ENCODE data around the gene CASP10. TPM values are rescaled to one million over a fixed set of nuclear protein-coding genes. Genes with fewer than 3 reads are reported as not detected.
A peak's percentile ranks its signal among the peaks of the same experiment; 100 is the strongest.
"Not testable (repeated sequence)": the region's sequence is repeated elsewhere in the genome, so short reads cannot be mapped to it uniquely, and the experiment has no call there.

Gene CASP10
- polyA plus RNA-seq, 2 donors: 5.2 to 8.7 TPM

GRCh38 chr2:201154615-201155399 is 28.1 kb upstream of the CASP10 start:
- peaks cover 2 to 4% of the 10 kb centered on the region in 2 donors for H3K4me1 ChIP-seq (ENCODE audit: control insufficient read depth in 2 of 2, insufficient read depth in 2 of 2, low read length in 1 of 2)
- no peak overlapping the region for H3K4me3 ChIP-seq (ENCODE audit: low read depth in 1 of 2, low read length in 2 of 2)
- H3K9me3 ChIP-seq (ENCODE audit: control insufficient read depth in 2 of 2, insufficient read depth in 1 of 2, low read depth in 1 of 2, low read length in 1 of 2): no peaks in the 10 kb centered on the region
- H3K36me3 ChIP-seq (ENCODE audit: control insufficient read depth in 2 of 2, insufficient read depth in 2 of 2, low read length in 1 of 2): peaks cover 6 to 22% of the 10 kb centered on the region in 2 donors
- H3K27ac ChIP-seq (ENCODE audit: low read depth in 2 of 2, low read length in 1 of 2): no peak overlapping the region
- H3K27me3 ChIP-seq (ENCODE audit: control insufficient read depth in 1 of 2, insufficient read depth in 2 of 2, low read length in 2 of 2): no peaks in the 10 kb centered on the region
- 90 to 91% methylated on average over 9 of the region's 9 CpGs for WGBS, 2 donors

- Histone ChIP-seq H3K36me3 (ENCODE audit: control insufficient read depth in 2 of 2, insufficient read depth in 2 of 2, low read length in 1 of 2) (peaks cover 13 to 28% of the 10 kb centered on the region in 2 donors), H3K9me3 (ENCODE audit: control insufficient read depth in 2 of 2, insufficient read depth in 1 of 2, low read depth in 1 of 2, low read length in 1 of 2) (no peaks in the 10 kb centered on the region), H3K27me3 (ENCODE audit: control insufficient read depth in 1 of 2, insufficient read depth in 2 of 2, low read length in 2 of 2) (no peaks in the 10 kb centered on the region), H3K4me3 (ENCODE audit: low read depth in 1 of 2, low read length in 2 of 2) (no peak overlapping the region), H3K4me1 (ENCODE audit: control insufficient read depth in 2 of 2, insufficient read depth in 2 of 2, low read length in 1 of 2) (peaks cover 4% of the 10 kb centered on the region in 2 donors), H3K27ac (ENCODE audit: low read depth in 2 of 2, low read length in 1 of 2) (no peak overlapping the region)
- 86 to 88% methylated on average over 6 of the region's 6 CpGs for WGBS, 2 donors
Measured at GRCh38 chr2:201156036-201156435, 26.9 kb upstream of the CASP10 start.

DNA sequence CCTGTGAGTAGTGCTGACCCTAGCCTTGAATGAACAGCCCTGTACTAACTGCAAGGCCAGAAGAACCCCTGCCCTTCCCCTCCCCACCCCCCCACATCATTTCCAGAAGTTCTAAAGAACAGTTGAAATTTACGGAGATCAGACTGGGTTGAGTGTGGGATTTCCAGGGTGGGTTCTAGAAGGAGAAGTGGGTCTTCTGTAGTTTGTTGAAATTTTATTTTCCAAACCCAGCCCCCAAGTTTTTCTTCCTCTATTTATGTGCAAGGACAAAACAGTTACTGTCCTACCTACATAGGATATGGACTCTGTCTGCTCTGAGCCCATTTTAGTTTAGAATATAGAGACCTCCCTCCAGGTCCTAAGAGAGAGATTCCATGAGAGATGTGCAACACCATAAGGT is 26.3 kb upstream of the CASP10 start:
- no peaks in the 10 kb centered on the region for H3K9me3 ChIP-seq (ENCODE audit: control insufficient read depth in 2 of 2, insufficient read depth in 1 of 2, low read depth in 1 of 2, low read length in 1 of 2)
- H3K4me1 ChIP-seq (ENCODE audit: control insufficient read depth in 2 of 2, insufficient read depth in 2 of 2, low read length in 1 of 2): peaks cover 4% of the 10 kb centered on the region in 2 donors
- H3K27ac ChIP-seq (ENCODE audit: low read depth in 2 of 2, low read length in 1 of 2): no peak overlapping the region
- H3K36me3 ChIP-seq (ENCODE audit: control insufficient read depth in 2 of 2, insufficient read depth in 2 of 2, low read length in 1 of 2): peaks cover 13 to 28% of the 10 kb centered on the region in 2 donors
- H3K4me3 ChIP-seq (ENCODE audit: low read depth in 1 of 2, low read length in 2 of 2): no peak overlapping the region
- H3K27me3 ChIP-seq (ENCODE audit: control insufficient read depth in 1 of 2, insufficient read depth in 2 of 2, low read length in 2 of 2): no peaks in the 10 kb centered on the region
- 45 to 75% methylated on average over 1 of the region's 1 CpG for WGBS, 2 donors

DNA sequence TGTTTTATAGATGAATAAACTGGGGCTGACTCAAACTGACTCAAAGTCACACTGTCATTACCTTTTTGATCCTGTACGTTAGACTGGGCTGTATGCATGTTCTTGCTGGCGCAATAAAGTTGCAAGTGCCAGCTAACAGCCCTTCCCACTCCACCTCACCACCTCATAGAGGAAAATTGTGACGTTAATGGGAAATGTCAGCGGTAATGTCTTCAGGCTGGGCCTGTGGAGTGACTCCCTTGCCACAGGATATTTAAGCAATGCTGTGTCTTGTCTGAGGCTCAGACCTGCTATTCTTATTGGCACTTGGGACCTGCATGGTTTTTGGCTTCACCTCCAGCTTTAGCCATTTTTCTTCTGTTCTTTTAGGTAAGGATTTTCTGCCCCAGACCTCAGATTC is 25.2 kb upstream of the CASP10 start:
- Histone ChIP-seq H3K27me3 (ENCODE audit: control insufficient read depth in 1 of 2, insufficient read depth in 2 of 2, low read length in 2 of 2) (no peaks in the 10 kb centered on the region), H3K27ac (ENCODE audit: low read depth in 2 of 2, low read length in 1 of 2) (peak overlapping the region; percentile 68 to 84), H3K4me1 (ENCODE audit: control insufficient read depth in 2 of 2, insufficient read depth in 2 of 2, low read length in 1 of 2) (peaks cover 2 to 4% of the 10 kb centered on the region in 2 donors), H3K9me3 (ENCODE audit: control insufficient read depth in 2 of 2, insufficient read depth in 1 of 2, low read depth in 1 of 2, low read length in 1 of 2) (no peaks in the 10 kb centered on the region), H3K4me3 (ENCODE audit: low read depth in 1 of 2, low read length in 2 of 2) (no peak overlapping the region), H3K36me3 (ENCODE audit: control insufficient read depth in 2 of 2, insufficient read depth in 2 of 2, low read length in 1 of 2) (peaks cover 13 to 28% of the 10 kb centered on the region in 2 donors)
- WGBS, 2 donors: 45% methylated on average over 4 of the region's 4 CpGs

- Histone ChIP-seq H3K27me3 (ENCODE audit: control insufficient read depth in 1 of 2, insufficient read depth in 2 of 2, low read length in 2 of 2) (no peaks in the 10 kb centered on the region), H3K4me3 (ENCODE audit: low read depth in 1 of 2, low read length in 2 of 2) (no peak overlapping the region), H3K27ac (ENCODE audit: low read depth in 2 of 2, low read length in 1 of 2) (peak overlapping the region; percentile 68 to 84), H3K4me1 (ENCODE audit: control insufficient read depth in 2 of 2, insufficient read depth in 2 of 2, low read length in 1 of 2) (peaks cover 0 to 4% of the 10 kb centered on the region in 2 donors), H3K36me3 (ENCODE audit: control insufficient read depth in 2 of 2, insufficient read depth in 2 of 2, low read length in 1 of 2) (peaks cover 16 to 27% of the 10 kb centered on the region in 2 donors), H3K9me3 (ENCODE audit: control insufficient read depth in 2 of 2, insufficient read depth in 1 of 2, low read depth in 1 of 2, low read length in 1 of 2) (no peaks in the 10 kb centered on the region)
- WGBS, 2 donors: 53 to 65% methylated on average over 5 of the region's 5 CpGs
Measured at GRCh38 chr2:201158111-201158929, 24.6 kb upstream of the CASP10 start.

DNA sequence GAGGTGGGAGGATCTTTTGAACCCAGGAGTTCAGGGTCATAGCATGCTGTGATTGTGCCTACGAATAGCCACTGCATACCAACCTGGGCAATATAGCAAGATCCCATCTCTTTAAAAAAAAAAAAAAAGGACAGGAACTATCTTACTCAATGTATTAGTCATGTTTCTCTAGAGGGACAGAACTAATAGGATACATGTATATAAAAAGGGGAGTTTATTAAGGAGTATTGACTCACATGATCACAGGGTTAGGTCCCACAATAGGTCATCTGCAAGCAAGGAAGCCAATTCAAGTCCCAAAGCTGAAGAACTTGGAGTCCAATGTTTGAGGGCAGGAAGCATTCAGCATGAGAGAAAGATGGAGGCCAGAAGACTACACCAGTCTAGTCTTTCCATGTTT is 18.8 kb upstream of the CASP10 start:
- Histone ChIP-seq H3K36me3 (ENCODE audit: control insufficient read depth in 2 of 2, insufficient read depth in 2 of 2, low read length in 1 of 2) (peaks cover 20 to 40% of the 10 kb centered on the region in 2 donors), H3K9me3 (ENCODE audit: control insufficient read depth in 2 of 2, insufficient read depth in 1 of 2, low read depth in 1 of 2, low read length in 1 of 2) (peaks cover 0 to 2% of the 10 kb centered on the region in 2 donors), H3K27ac (ENCODE audit: low read depth in 2 of 2, low read length in 1 of 2) (no peak overlapping the region), H3K4me3 (ENCODE audit: low read depth in 1 of 2, low read length in 2 of 2) (no peak overlapping the region), H3K4me1 (ENCODE audit: control insufficient read depth in 2 of 2, insufficient read depth in 2 of 2, low read length in 1 of 2) (peaks cover 0 to 2% of the 10 kb centered on the region in 2 donors), H3K27me3 (ENCODE audit: control insufficient read depth in 1 of 2, insufficient read depth in 2 of 2, low read length in 2 of 2) (no peaks in the 10 kb centered on the region)
- 95 to 100% methylated on average over 1 of the region's 1 CpG for WGBS, 2 donors

DNA sequence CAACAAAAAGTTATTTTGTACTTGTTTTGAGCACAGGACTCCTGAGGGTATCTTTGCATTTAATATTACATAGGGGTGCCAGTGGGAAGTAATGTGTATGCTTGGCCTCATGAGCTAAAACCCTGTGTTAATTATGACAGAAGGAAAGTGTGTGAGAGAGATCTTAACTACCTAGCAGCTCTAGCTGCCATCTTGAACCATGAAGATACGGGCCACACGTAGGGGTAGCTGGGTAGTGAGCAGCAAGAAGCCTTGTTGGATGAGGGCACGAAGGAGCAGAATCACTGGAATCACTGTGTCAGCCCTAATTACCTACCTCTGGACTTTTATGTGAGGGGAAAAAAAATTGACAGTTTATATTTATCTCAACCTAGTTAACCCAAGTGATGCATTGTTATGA is 15.4 kb upstream of the CASP10 start:
- Histone ChIP-seq H3K36me3 (ENCODE audit: control insufficient read depth in 2 of 2, insufficient read depth in 2 of 2, low read length in 1 of 2) (peaks cover 10 to 23% of the 10 kb centered on the region in 2 donors), H3K27me3 (ENCODE audit: control insufficient read depth in 1 of 2, insufficient read depth in 2 of 2, low read length in 2 of 2) (no peaks in the 10 kb centered on the region), H3K4me1 (ENCODE audit: control insufficient read depth in 2 of 2, insufficient read depth in 2 of 2, low read length in 1 of 2) (no peaks in the 10 kb centered on the region), H3K27ac (ENCODE audit: low read depth in 2 of 2, low read length in 1 of 2) (no peak overlapping the region), H3K9me3 (ENCODE audit: control insufficient read depth in 2 of 2, insufficient read depth in 1 of 2, low read depth in 1 of 2, low read length in 1 of 2) (peaks cover 0 to 2% of the 10 kb centered on the region in 2 donors), H3K4me3 (ENCODE audit: low read depth in 1 of 2, low read length in 2 of 2) (no peak overlapping the region)
- WGBS, 2 donors: 96 to 98% methylated on average over 3 of the region's 3 CpGs

DNA sequence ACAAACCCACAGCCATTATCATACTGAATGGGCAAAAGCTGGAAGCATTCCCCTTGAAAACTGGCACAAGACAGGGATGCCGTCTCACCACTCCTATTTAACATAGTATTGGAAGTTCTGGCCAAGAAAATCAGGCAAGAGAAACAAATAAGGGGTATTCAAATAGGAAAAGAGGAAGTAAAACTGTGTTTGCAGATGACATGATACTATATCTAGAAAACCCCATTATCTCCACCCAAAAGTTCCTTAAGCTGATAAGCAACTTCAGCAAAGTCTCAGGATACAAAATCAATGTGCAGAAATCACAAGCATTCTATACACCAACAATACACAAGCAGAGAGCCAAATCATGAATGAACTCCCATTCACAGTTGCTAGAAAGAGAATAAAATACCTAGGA is 14.4 kb upstream of the CASP10 start:
- 81 to 90% methylated on average over 1 of the region's 1 CpG for WGBS, 2 donors
- H3K4me3 ChIP-seq (ENCODE audit: low read depth in 1 of 2, low read length in 2 of 2); H3K4me1 ChIP-seq (ENCODE audit: control insufficient read depth in 2 of 2, insufficient read depth in 2 of 2, low read length in 1 of 2); H3K27me3 ChIP-seq (ENCODE audit: control insufficient read depth in 1 of 2, insufficient read depth in 2 of 2, low read length in 2 of 2); H3K27ac ChIP-seq (ENCODE audit: low read depth in 2 of 2, low read length in 1 of 2); H3K9me3 ChIP-seq (ENCODE audit: control insufficient read depth in 2 of 2, insufficient read depth in 1 of 2, low read depth in 1 of 2, low read length in 1 of 2): not testable (repeated sequence)
- H3K36me3 ChIP-seq (ENCODE audit: control insufficient read depth in 2 of 2, insufficient read depth in 2 of 2, low read length in 1 of 2): peaks cover 5 to 19% of the 10 kb centered on the region in 2 donors

DNA sequence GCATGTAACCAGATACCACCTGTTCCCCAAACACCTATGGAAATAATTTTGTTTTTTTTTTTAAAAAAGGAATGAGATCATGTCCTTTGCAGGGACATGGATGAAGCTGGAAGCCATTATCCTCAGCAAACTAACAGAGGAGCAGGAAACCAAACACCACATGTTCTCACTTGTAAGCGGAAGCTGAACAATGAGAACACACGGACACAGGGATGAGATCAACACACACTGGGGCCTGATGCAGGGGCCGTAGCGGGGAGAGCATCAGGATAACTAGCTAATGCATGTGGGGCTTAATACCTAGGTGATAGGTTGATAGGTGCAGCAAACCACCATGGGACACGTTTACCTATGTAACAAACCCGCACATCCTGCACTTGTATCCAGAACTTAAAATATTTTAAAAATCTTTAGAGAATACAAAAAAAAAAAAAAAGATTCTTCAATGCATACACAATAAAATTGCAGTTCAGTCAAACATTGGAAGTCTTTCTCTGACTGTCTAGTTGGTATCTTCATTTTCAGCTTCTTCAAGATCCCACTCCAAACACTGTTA is 11.6 kb upstream of the CASP10 start:
- no peak overlapping the region for H3K4me3 ChIP-seq (ENCODE audit: low read depth in 1 of 2, low read length in 2 of 2)
- no peaks in the 10 kb centered on the region for H3K27me3 ChIP-seq (ENCODE audit: control insufficient read depth in 1 of 2, insufficient read depth in 2 of 2, low read length in 2 of 2)
- H3K9me3 ChIP-seq (ENCODE audit: control insufficient read depth in 2 of 2, insufficient read depth in 1 of 2, low read depth in 1 of 2, low read length in 1 of 2): peaks cover 0 to 1% of the 10 kb centered on the region in 2 donors
- H3K4me1 ChIP-seq (ENCODE audit: control insufficient read depth in 2 of 2, insufficient read depth in 2 of 2, low read length in 1 of 2): no peaks in the 10 kb centered on the region
- 57 to 58% methylated on average over 6 of the region's 6 CpGs for WGBS, 2 donors
- no peak overlapping the region for H3K27ac ChIP-seq (ENCODE audit: low read depth in 2 of 2, low read length in 1 of 2)
- peaks cover 0 to 6% of the 10 kb centered on the region in 2 donors for H3K36me3 ChIP-seq (ENCODE audit: control insufficient read depth in 2 of 2, insufficient read depth in 2 of 2, low read length in 1 of 2)

Measured in esophagus (tissue), 2 donors.